Nephron progenitor cell (in vitro differentiated cells): ENCODE data around the gene ZXDC.

Source experiments
- DNase-seq: peaks from one replicate; pipeline ENCODE4 v3.0.0; 2021
- H3K27ac Mint-ChIP-seq: 2 replicates; pipeline ENCODE4 v1.8.0; 2021; ENCODE audit warnings: mild to moderate bottlenecking, moderate library complexity, mixed read lengths
- H3K27me3 Mint-ChIP-seq: 2 replicates; pipeline ENCODE4 v1.8.0; 2021; ENCODE audit warnings: mild to moderate bottlenecking, low read depth, mixed read lengths; ENCODE audit not compliant: poor library complexity
- H3K36me3 Mint-ChIP-seq: 2 replicates; pipeline ENCODE4 v1.8.0; 2021; ENCODE audit warnings: low read depth, mixed read lengths
- H3K4me1 Mint-ChIP-seq: 2 replicates; pipeline ENCODE4 v1.8.0; 2021; ENCODE audit warnings: mixed read lengths
- H3K4me3 Mint-ChIP-seq: 2 replicates; pipeline ENCODE4 v1.8.0; 2021; ENCODE audit warnings: mild to moderate bottlenecking, moderate library complexity, mixed read lengths
- H3K9me3 Mint-ChIP-seq: 2 replicates; pipeline ENCODE4 v1.8.0; 2021; ENCODE audit warnings: mild to moderate bottlenecking, moderate library complexity, mixed read lengths
- TF ChIP-seq, protein P1 (sequence below): fragments of 200-600 bp; sonication (generic); IDR thresholded peaks from 2 replicates; pipeline ENCODE4 v1.5.0; 2021; ENCODE audit warnings: antibody characterized with exemption

Gene ZXDC

DNA sequence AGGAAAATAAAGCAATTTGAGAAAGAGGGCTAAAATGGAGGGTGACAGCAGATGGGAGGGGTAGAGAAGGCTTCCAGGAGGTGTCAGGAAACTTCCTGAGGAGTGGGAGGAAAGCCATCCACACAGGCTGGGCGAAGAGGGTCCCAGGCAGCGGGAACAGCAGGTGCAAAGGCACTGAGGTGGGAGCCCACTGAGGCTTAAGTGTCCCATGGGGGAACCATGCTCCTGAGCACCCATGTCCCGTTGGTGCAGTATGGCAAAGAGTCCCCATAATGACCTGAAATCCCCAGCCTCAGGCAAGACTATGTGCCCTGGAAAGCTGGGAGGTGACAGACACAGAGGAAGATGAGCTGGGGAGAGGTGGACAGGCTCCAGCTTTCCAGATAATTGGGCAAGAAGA lies 50.9 kb downstream of the ZXDC start:
- TF ChIP-seq, protein P1, sequence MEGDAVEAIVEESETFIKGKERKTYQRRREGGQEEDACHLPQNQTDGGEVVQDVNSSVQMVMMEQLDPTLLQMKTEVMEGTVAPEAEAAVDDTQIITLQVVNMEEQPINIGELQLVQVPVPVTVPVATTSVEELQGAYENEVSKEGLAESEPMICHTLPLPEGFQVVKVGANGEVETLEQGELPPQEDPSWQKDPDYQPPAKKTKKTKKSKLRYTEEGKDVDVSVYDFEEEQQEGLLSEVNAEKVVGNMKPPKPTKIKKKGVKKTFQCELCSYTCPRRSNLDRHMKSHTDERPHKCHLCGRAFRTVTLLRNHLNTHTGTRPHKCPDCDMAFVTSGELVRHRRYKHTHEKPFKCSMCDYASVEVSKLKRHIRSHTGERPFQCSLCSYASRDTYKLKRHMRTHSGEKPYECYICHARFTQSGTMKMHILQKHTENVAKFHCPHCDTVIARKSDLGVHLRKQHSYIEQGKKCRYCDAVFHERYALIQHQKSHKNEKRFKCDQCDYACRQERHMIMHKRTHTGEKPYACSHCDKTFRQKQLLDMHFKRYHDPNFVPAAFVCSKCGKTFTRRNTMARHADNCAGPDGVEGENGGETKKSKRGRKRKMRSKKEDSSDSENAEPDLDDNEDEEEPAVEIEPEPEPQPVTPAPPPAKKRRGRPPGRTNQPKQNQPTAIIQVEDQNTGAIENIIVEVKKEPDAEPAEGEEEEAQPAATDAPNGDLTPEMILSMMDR, result no peak
- no peak for DNase-seq
- peaks cover 8% of the 10 kb centered on the region for H3K4me1 Mint-ChIP-seq
- H3K36me3 Mint-ChIP-seq, result peaks cover 11% of the 10 kb centered on the region
- H3K9me3 Mint-ChIP-seq, result peaks cover 29% of the 10 kb centered on the region
- H3K4me3 Mint-ChIP-seq, result no peak overlapping the region
- H3K27ac Mint-ChIP-seq, result no peak overlapping the region
- H3K27me3 Mint-ChIP-seq, result no peaks in the 10 kb centered on the region

DNA sequence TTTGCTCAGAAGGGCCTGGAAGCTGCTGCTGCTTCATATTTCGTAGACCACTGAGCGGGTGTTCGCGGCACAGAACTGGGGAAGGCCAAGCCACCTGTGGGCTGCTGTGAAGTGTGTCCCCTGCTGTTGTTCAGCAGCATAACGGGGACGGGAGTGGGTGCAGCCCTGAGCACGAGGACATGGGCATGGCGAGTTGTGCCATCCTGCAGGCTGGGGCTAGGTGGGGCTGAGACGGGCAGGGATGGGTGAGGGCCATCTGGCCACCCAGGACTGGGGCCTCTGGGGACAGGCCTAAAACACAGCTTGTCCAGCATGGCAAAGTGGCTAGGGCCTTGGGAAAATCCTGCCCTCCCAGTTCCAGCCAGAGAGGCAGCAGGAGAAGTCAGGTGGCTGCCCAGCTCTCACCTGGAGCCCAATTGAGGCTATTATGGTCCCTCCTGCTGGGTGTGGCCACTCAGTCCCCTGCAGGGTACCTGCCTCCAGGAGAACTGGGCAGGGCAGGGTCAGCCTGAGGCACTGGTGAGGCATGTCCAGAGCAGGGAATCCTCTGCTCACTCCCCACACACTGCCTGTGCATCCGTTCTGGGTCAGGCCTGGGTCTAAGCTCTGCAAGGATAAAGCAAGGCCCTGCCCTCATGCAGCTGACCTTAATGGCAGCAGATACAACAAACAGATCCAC lies 51.5 kb downstream of the ZXDC start:
- TF ChIP-seq, protein P1, result no peak
- peaks cover 11% of the 10 kb centered on the region for H3K36me3 Mint-ChIP-seq
- peaks cover 29% of the 10 kb centered on the region for H3K9me3 Mint-ChIP-seq
- H3K27me3 Mint-ChIP-seq, result no peaks in the 10 kb centered on the region
- DNase-seq, result no peak
- H3K27ac Mint-ChIP-seq, result no peak overlapping the region
- H3K4me3 Mint-ChIP-seq, result no peak overlapping the region
- H3K4me1 Mint-ChIP-seq, result peaks cover 13% of the 10 kb centered on the region

DNA sequence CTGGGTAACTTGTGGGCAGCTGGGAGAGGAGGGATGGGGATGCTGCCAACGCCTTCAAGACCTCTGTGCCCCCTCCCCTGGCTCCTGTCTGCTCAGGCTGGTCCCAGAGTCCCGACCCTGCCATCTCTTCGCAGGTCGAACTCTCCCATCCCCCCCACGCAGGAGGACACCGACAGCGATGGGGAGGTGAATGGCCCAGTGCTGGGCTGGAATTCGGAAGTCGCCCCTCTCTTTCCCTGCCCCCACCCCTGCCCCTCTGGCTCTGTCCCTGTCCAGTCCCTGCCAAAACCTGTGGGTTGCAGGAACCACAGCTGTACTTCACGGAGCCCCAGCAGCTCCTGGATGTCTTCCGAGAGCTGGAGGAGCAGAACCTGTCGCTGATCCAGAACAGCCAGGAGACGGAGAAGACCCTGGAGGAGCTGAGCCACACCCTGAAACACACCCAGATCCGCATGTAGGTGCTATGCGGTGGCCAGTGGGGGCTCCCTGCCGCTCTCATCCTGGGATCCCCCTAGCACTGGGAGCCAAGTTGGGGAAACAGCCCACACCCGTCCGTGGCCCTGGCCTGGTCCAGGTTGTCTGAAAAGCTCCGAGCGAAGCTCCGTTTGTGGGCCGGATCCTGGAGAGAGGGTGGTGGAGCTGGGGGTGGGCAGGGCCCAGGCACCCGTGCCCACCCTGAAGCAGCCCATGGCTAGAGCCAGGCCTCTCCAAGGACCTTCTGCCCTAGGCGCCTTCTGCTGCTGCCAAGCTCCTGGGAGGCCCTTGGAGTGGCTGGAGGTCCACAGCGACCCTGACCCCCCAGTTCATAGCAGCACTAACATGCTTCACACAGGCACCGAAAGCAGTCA lies 52.3 kb downstream of the ZXDC start:
- Mint-ChIP-seq H3K36me3 (peaks cover 11% of the 10 kb centered on the region), H3K27me3 (no peaks in the 10 kb centered on the region), H3K27ac (no peak overlapping the region), H3K4me1 (peaks cover 13% of the 10 kb centered on the region), H3K9me3 (peaks cover 29% of the 10 kb centered on the region), H3K4me3 (no peak overlapping the region)
- TF ChIP-seq, protein P1, result no peak
- no peak for DNase-seq

DNA sequence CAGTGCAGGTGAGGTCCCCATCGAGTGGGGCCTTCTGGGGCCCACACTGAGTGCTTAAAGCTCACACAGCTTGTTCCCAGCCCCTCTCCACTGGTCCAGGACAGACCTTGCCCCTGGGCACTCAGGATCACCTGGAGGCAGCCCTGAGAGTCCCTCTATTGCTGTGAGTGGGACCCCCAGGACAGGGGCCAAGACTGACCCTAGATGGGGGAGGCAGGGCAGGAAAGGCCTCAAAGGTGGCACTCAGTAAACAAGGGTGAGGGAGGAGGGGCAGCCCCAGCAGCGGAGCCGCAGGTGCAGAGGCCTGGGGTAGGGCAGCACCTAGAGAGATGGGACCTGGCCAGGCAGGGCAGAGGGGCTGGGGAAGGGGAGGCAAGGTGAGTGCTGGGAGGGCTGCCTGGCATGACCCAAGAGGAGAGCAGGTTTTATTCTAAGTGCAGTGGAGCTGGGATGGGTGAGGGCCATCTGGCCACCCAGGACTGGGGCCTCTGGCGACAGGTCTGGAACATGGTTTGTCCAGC lies 53.1 kb downstream of the ZXDC start:
- TF ChIP-seq, protein P1, result no peak
- no peak for DNase-seq
- Mint-ChIP-seq H3K27ac (no peak overlapping the region), H3K4me3 (no peak overlapping the region), H3K4me1 (peaks cover 13% of the 10 kb centered on the region), H3K9me3 (peaks cover 26% of the 10 kb centered on the region), H3K36me3 (peaks cover 10% of the 10 kb centered on the region), H3K27me3 (no peaks in the 10 kb centered on the region)

DNA sequence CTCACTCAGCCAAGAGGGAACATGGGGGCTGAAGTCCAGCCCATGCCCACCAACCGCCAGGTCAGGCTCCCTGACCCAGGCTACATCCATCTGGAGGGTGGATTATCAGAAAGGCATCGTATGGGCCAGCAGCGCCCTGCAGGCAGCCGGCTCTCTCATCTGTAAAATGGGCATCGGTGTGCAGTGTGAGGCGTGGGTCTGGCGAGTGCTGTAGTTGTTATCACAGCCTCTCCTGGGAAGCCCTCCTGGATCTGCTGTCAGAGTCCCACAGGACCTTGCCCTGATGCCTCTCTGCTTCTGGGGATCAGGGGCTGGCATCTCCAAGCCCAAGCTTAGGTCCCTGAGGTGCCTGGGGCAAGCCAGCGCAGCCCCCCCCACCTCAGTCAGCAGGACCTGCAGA lies 53.6 kb downstream of the ZXDC start:
- DNase-seq, result no peak
- no peak overlapping the region for H3K27ac Mint-ChIP-seq
- peaks cover 15% of the 10 kb centered on the region for H3K4me1 Mint-ChIP-seq
- TF ChIP-seq, protein P1, result no peak
- peaks cover 20% of the 10 kb centered on the region for H3K9me3 Mint-ChIP-seq
- no peaks in the 10 kb centered on the region for H3K27me3 Mint-ChIP-seq
- H3K36me3 Mint-ChIP-seq, result peaks cover 7% of the 10 kb centered on the region
- H3K4me3 Mint-ChIP-seq, result no peak overlapping the region
